K562 (cell line): ENCODE data around the gene SEC24B. TPM values are rescaled to one million over a fixed set of nuclear protein-coding genes. Genes with fewer than 3 reads are reported as not detected.
A peak's percentile ranks its signal among the peaks of the same experiment; 100 is the strongest.

Source experiments
- ATAC-seq: fragments of 200-7000 bp; cut with Tn5 transposase; 3 replicates; pipeline ENCODE4 v1.9.1; 2020; ENCODE audit warnings: moderate library complexity
- BruUV-seq: library from RNA; stranded (reverse); fragments of 400-500 nt; replicated peaks from 2 replicates; lab custom pipeline; 2021; lab: Mats Ljungman, UMichigan
- CTCF ChIA-PET: fragments of 300-600 bp; formaldehyde crosslinking; extraction: SDS; loops from one replicate; lab custom pipeline; 2021; ENCODE audit warnings: low intra/inter-chr PET ratio; lab: Yijun Ruan, JAX
- POLR2A ChIA-PET: fragments of 300-600, 350-650 bp; sonication (Branson Sonifier 250); formaldehyde crosslinking; extraction: SDS; loops from one replicate; lab custom pipeline; 2021; ENCODE audit warnings: antibody characterized with exemption, inconsistent platforms; lab: Yijun Ruan, JAX
- DNase-seq, 4 experiments: peaks; one replicate each; pipeline versions ENCODE4 v3.0.0 to v3.0.0-alpha.2; 2011 to 2018; ENCODE audit warnings: low spot score in 3 of 4, mixed read lengths in 3 of 4; ENCODE audit errors: extremely low read depth in 1 of 4
- FAIRE-seq: peaks from 2 replicates; lab custom pipeline; 2011; peaks lifted over from hg19 to GRCh38; lab: Jason Lieb, UNC
- H2AFZ ChIP-seq: 2 replicates; pipeline ENCODE4 v1.6.0; 2011; ENCODE audit warnings: low read depth, low read length, control low read depth, inconsistent platforms
- H3K27ac ChIP-seq: fragments of 200-600 bp; 3 replicates; pipeline ENCODE4 v1.8.0; 2011; ENCODE audit warnings: low read depth, mild to moderate bottlenecking, control low read depth, inconsistent platforms, low read length, moderate library complexity, mixed read lengths; ENCODE audit errors: extremely low read depth
- H3K27me3 ChIP-seq, 2 experiments: fragments of 300-600 bp in 1 of 2; 2 replicates in 1 of 2; 3 replicates in 1 of 2; pipeline versions ENCODE4 v1.6.0 to v1.8.0; 2011; ENCODE audit warnings: inconsistent platforms in 2 of 2, low read length in 2 of 2, mild to moderate bottlenecking in 1 of 2, mixed read lengths in 1 of 2, moderate library complexity in 1 of 2; ENCODE audit not compliant: control insufficient read depth in 2 of 2, insufficient read depth in 2 of 2
- H3K36me3 ChIP-seq: fragments of 300-600 bp; 3 replicates; pipeline ENCODE4 v1.8.0; 2011; ENCODE audit warnings: mild to moderate bottlenecking, low read length, inconsistent platforms; ENCODE audit not compliant: control insufficient read depth, insufficient read depth
- H3K4me1 ChIP-seq, 2 experiments: fragments of 200-600 bp in 1 of 2; replicated peaks in 1 of 2; 2 replicates in 1 of 2; 3 replicates in 1 of 2; pipeline versions ENCODE4 v1.5.1 to v1.8.0; 2011; ENCODE audit warnings: inconsistent platforms in 2 of 2, low read length in 2 of 2, mild to moderate bottlenecking in 1 of 2, mixed read lengths in 1 of 2, moderate library complexity in 1 of 2; ENCODE audit not compliant: control insufficient read depth in 2 of 2, insufficient read depth in 2 of 2
- H3K4me2 ChIP-seq: 2 replicates; pipeline ENCODE4 v1.6.1; 2011; ENCODE audit warnings: low read length, control low read depth, inconsistent platforms, mixed read lengths; ENCODE audit not compliant: insufficient read depth
- H3K4me3 ChIP-seq: fragments of 200-600 bp; sonication (generic), shearing (Covaris generic); 2 replicates; pipeline ENCODE4 v1.5.1; 2016; ENCODE audit warnings: control low read depth, inconsistent platforms
- H3K79me2 ChIP-seq: fragments of 200-600 bp; 3 replicates; pipeline ENCODE4 v1.8.0; 2011; ENCODE audit warnings: low read length, inconsistent platforms; ENCODE audit not compliant: control insufficient read depth, insufficient read depth
- H3K9ac ChIP-seq, 2 experiments: 2 replicates each; pipeline versions ENCODE4 v1.6.0 to v1.6.1; 2011; ENCODE audit warnings: low read depth in 2 of 2, low read length in 2 of 2, control low read depth in 1 of 2, inconsistent platforms in 1 of 2, mild to moderate bottlenecking in 1 of 2, mixed read lengths in 1 of 2; ENCODE audit not compliant: insufficient read depth in 1 of 2
- H3K9me1 ChIP-seq: one replicate; pipeline ENCODE4 v1.6.0; 2011; ENCODE audit warnings: inconsistent platforms, mild to moderate bottlenecking, low read length, moderate library complexity; ENCODE audit not compliant: control insufficient read depth, insufficient read depth
- H3K9me3 ChIP-seq: replicated peaks from 2 replicates; pipeline ENCODE4 v1.5.1; 2011; ENCODE audit warnings: low read depth, low read length, inconsistent platforms; ENCODE audit not compliant: control insufficient read depth, insufficient read depth
- H4K20me1 ChIP-seq: replicated peaks from 2 replicates; pipeline ENCODE4 v1.6.1; 2011; ENCODE audit warnings: low read length, inconsistent platforms, mixed read lengths; ENCODE audit not compliant: control insufficient read depth, insufficient read depth
- CREB3 ChIP-seq: fragments of 450-650 bp; conservative IDR thresholded peaks from 2 replicates; pipeline ENCODE4 v1.6.1; 2016; ENCODE audit warnings: missing genetic modification characterization, low read depth, mild to moderate bottlenecking, missing compliant biosample characterization, moderate library complexity
- FOXM1 ChIP-seq, 2 experiments: fragments of 450-650 bp in 1 of 2; sonication (generic) in 1 of 2; formaldehyde crosslinking in 1 of 2; IDR thresholded peaks; 2 replicates each; pipeline versions ENCODE4 v1.6.1 to v1.9.0; 2017 to 2022; ENCODE audit warnings: low read depth in 2 of 2, mild to moderate bottlenecking in 2 of 2, missing genetic modification reagents in 1 of 2, moderate library complexity in 1 of 2
- HMBOX1 ChIP-seq: sonication (generic); IDR thresholded peaks from 2 replicates; pipeline ENCODE4 v1.6.1; 2016
- MXD1 ChIP-seq: fragments of 250-450 bp; sonication (Bioruptor Pico); IDR thresholded peaks from 2 replicates; pipeline ENCODE4 v1.8.0; 2021; ENCODE audit warnings: borderline replicate concordance, mild to moderate bottlenecking, moderate library complexity; ENCODE audit not compliant: poor library complexity, severe bottlenecking
- NCOA1 ChIP-seq: fragments of 450-650 bp; IDR thresholded peaks from 2 replicates; pipeline ENCODE4 v1.6.1; 2016; ENCODE audit warnings: low read depth
- NFIC ChIP-seq: fragments of 450-650 bp; IDR thresholded peaks from 2 replicates; pipeline ENCODE4 v1.6.1; 2017; ENCODE audit warnings: mild to moderate bottlenecking, inconsistent platforms
- POLR2H ChIP-seq: IDR thresholded peaks from 2 replicates; pipeline ENCODE4 v1.6.1; 2016; ENCODE audit warnings: missing genetic modification characterization, low read depth, mild to moderate bottlenecking, control low read depth, missing compliant biosample characterization, moderate library complexity
- RNF2 ChIP-seq: sonication (generic); IDR thresholded peaks from 2 replicates; pipeline ENCODE4 v1.6.1; 2016
- ZNF41 ChIP-seq: fragments of 250-450 bp; sonication (Bioruptor Pico); conservative IDR thresholded peaks from 2 replicates; pipeline ENCODE4 v1.4.0; 2020; ENCODE audit warnings: mild to moderate bottlenecking
- ZNF445 ChIP-seq: fragments of 250-450 bp; sonication (Bioruptor Pico); IDR thresholded peaks from 2 replicates; pipeline ENCODE4 v1.4.0; 2020; ENCODE audit warnings: low read depth, mild to moderate bottlenecking, moderate library complexity
- ZNF586 ChIP-seq: fragments of 450-650 bp; formaldehyde crosslinking; conservative IDR thresholded peaks from 2 replicates; pipeline ENCODE4 v1.4.0; 2020; ENCODE audit warnings: mild to moderate bottlenecking, moderate library complexity
- ZNF592 ChIP-seq: fragments of 450-650 bp; IDR thresholded peaks from 2 replicates; pipeline ENCODE4 v1.6.1; 2017; ENCODE audit warnings: antibody characterized with exemption, mild to moderate bottlenecking
- WGBS: fragments of 100-300 bp; shearing (Covaris generic); methylation state at CpG from one replicate; pipeline ENCODE4 v1.1.6; 2016; ENCODE audit warnings: low coverage, mixed read lengths; ENCODE audit not compliant: insufficient coverage; ENCODE audit errors: missing lambda C conversion rate; 5-methylcytosine and 5-hydroxymethylcytosine counted together
- in situ Hi-C: fragments of 300-500 bp; cut with MboI; formaldehyde crosslinking; loops from 4 replicates; pipeline ENCODE4 v1.15.0; 2018; ENCODE audit warnings: inconsistent platforms, mixed read lengths
- intact Hi-C: fragments of 100-400 bp; cut with micrococcal nuclease; formaldehyde crosslinking; loops from 2 replicates; pipeline ENCODE4 v1.14.2; 2022
- polyA plus RNA-seq, 8 experiments: library from polyadenylated mRNA; depleted of rRNA in 4 of 8; stranded (reverse) in 5 of 8; unstranded in 3 of 8; fragments of >200 nt; fragmentation: Nextera tagmentation in 2 of 8; fragmentation: Illumina TruSeq in 1 of 8; extraction: Ambion mirVana in 2 of 8; extraction: Trizol in 1 of 8; gene quantifications; 2 replicates each; pipeline versions ENCODE4 v1.2.1 to v1.2.3, GENCODE V29; 2011 to 2014; ENCODE audit warnings: inconsistent platforms in 1 of 8, missing spikeins in 1 of 8
- total RNA-seq, 7 experiments: library from RNA; depleted of rRNA in 6 of 7; stranded (reverse); fragments of >200 nt in 6 of 7; fragmentation: Illumina TruSeq in 2 of 7; extraction: Trizol in 2 of 7; gene quantifications; 2 replicates each; pipeline versions ENCODE4 v1.2.1 to v1.2.3, GENCODE V29; 2011 to 2021; ENCODE audit warnings: low replicate concordance in 1 of 7

Gene SEC24B
- total and polyA plus RNA-seq, 9 of the 15 experiments (the other 6 are each of a cell fraction or from before 2014, with no cell fraction given): 6.3 to 46.4 (median 17.1) TPM

- no peaks in the 10 kb centered on the region for H3K9me3 ChIP-seq
- 56% methylated on average over 3 of the region's 3 CpGs for WGBS
- intact Hi-C loops: no loop called here
- TF ChIP-seq FOXM1 (IDR thresholded peaks at IDR 0.05; ENCODE audit: low read depth) (no peak), FOXM1 (CRISPR knock-in tag; IDR thresholded peaks at IDR 0.05; ENCODE audit: low read depth) (no peak), ZNF41 (CRISPR knock-in tag) (no peak), ZNF445 (no peak), CREB3 (no peak), MXD1 (CRISPR knock-in tag) (no peak), POLR2H (tag) (no peak), ZNF592 (no peak), HMBOX1 (peak; percentile 79), NFIC (peak; percentile 33; the same call in 1 of the 2 replicates), ZNF586 (CRISPR knock-in tag) (no peak), NCOA1 (no peak), RNF2 (no peak)
- H3K9ac ChIP-seq: no peak overlapping the region
- FAIRE-seq: no peak
- peaks cover 86% of the 10 kb centered on the region for H3K79me2 ChIP-seq
- no peaks in the 10 kb centered on the region for H3K9me1 ChIP-seq
- no peaks in the 10 kb centered on the region for H3K27me3 ChIP-seq
- H3K4me2 ChIP-seq: no peak overlapping the region
- no peaks in the 10 kb centered on the region for H3K4me1 ChIP-seq
- no TSS peak for BruUV-seq
- peak in 1 of 4 experiments; percentile 16 for DNase-seq
- no peak overlapping the region for H3K4me3 ChIP-seq
- peak; percentile 42 for ATAC-seq
- H4K20me1 ChIP-seq: no peaks in the 10 kb centered on the region
- H3K27ac ChIP-seq: no peak overlapping the region
- in situ Hi-C loops: no loop called here
- CTCF ChIA-PET: no interaction called here
- no peak overlapping the region for H2AFZ ChIP-seq
- POLR2A ChIA-PET: interaction anchor here (0.9 to 1.3 kb wide), 2 partner anchors 13 to 21 kb away, joined by 3 read pairs; no protein-coding TSS in a partner anchor
- peaks cover 36% of the 10 kb centered on the region for H3K36me3 ChIP-seq
Observed at GRCh38 chr4:109462297-109462696, 28.7 kb downstream of the SEC24B start.
